GM12872 (cell line): ENCODE data around the gene STEEP1.

Experiments used
- TF ChIP-seq, protein P1 (sequence below): IDR thresholded peaks from 3 replicates; pipeline ENCODE4 v1.5.1; 2011; ENCODE audit warnings: low read depth, mild to moderate bottlenecking, low read length, moderate library complexity; ENCODE audit not compliant: insufficient read depth

Gene STEEP1

DNA sequence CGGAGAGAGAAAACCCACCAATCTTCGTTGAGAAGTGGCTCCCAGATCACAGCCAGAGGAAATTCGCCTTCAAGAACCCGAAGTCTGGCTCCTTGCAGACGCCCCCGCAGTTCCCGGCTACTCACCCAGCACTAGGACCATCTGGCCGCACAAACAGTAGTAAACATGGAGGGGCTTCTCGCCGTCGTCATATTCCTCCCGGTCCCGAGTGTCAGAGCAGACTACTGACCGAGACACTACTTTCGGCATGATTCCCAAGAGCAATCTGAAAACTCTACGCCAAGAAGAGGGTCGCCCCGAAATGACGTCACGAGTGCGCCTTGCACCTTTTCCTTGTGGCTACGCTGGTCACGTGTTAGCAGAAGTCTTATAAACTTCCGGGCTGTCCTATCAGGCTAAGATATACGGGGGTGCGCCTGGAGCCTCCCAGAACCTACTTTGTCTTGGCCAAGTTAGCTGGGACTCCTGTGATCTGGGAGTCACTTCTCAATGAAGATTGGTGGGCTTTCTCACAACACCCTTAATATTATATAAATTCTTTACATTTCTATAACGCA lies at the start of gene STEEP1:
Gene STEEP1, minus strand, starts transcription at position 303 of the 557 bp plus-strand sequence. Its CDS starts 54 bp downstream, at position 249.
- TF ChIP-seq, protein P1, sequence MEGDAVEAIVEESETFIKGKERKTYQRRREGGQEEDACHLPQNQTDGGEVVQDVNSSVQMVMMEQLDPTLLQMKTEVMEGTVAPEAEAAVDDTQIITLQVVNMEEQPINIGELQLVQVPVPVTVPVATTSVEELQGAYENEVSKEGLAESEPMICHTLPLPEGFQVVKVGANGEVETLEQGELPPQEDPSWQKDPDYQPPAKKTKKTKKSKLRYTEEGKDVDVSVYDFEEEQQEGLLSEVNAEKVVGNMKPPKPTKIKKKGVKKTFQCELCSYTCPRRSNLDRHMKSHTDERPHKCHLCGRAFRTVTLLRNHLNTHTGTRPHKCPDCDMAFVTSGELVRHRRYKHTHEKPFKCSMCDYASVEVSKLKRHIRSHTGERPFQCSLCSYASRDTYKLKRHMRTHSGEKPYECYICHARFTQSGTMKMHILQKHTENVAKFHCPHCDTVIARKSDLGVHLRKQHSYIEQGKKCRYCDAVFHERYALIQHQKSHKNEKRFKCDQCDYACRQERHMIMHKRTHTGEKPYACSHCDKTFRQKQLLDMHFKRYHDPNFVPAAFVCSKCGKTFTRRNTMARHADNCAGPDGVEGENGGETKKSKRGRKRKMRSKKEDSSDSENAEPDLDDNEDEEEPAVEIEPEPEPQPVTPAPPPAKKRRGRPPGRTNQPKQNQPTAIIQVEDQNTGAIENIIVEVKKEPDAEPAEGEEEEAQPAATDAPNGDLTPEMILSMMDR = no peak

DNA sequence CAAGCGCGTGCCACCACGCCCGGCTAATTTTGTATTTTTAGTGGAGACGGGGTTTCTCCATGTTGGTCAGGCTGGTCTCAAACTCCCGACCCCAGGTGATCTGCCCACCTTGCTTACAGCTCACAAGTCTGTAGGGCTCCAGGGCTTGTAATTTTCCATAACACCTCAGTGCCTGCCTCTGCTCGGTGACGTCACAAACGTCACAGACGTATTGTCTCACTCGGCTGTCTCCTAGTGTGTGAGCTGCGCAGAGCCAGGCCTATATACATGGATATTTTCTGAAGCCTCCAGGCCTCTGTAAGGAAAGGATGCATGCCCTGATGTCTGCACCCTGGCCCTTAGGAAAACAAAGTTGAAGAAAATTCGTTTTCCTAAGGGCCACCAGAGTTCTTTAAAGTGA lies 49.6 kb upstream of the STEEP1 start:
- TF ChIP-seq, protein P1 = no peak

DNA sequence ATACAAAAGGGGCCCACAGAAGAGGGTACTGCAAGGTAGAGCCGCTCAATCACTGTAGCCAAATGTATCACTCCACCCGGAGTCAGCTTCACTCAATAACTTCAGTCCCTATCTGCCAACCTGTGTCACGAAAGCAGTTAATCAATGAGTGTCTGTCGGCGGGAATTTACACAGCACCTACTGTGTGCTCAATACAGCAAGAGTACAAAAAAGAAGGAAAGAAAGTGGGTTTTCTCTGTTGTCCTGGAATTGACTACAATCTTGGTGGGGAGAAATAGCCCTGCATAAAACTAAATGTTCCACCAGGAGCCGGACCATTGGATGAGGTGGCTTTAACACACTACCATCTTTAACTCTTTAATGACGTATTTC lies 41.8 kb upstream of the STEEP1 start:
- TF ChIP-seq, protein P1 = no peak

DNA sequence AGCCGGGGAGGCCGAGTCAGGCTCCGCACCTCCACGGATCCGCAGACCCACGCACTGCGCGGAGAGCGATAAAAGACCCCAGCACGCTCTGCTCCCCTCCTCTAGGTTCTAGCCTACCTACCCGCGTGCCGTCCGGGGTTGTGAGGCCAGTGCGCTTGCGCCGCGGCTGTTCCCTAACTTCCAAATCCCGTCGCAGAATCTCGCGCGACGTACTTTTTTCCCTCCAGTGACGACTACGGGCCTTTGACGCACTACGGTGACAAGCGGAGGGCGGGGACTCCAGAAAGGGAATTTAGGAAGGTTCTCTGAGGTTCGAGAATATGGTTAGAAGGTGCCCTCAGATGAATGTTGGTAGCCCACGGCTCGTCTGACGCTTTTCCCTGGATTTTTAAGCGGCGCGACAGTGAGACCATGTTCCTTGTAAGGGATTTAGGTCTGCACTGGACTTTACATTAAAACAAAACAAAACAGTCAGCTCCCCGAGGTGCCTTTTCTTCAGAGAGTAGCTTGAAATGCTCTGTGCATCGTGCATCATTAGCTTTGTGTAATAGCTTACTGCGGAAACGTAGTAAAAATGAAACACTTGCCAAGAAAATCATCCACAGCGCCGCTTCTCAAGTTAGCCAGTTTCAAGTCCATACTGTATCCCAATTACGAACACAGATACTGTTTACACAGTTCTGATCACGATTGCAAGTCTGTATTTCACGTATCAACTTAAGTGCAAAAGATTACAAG lies 41.2 kb upstream of the STEEP1 start, which contains the start of gene NKRF:
Gene NKRF, minus strand, starts transcription at position 145 of the 738 bp plus-strand sequence.
- TF ChIP-seq, protein P1 = no peak

DNA sequence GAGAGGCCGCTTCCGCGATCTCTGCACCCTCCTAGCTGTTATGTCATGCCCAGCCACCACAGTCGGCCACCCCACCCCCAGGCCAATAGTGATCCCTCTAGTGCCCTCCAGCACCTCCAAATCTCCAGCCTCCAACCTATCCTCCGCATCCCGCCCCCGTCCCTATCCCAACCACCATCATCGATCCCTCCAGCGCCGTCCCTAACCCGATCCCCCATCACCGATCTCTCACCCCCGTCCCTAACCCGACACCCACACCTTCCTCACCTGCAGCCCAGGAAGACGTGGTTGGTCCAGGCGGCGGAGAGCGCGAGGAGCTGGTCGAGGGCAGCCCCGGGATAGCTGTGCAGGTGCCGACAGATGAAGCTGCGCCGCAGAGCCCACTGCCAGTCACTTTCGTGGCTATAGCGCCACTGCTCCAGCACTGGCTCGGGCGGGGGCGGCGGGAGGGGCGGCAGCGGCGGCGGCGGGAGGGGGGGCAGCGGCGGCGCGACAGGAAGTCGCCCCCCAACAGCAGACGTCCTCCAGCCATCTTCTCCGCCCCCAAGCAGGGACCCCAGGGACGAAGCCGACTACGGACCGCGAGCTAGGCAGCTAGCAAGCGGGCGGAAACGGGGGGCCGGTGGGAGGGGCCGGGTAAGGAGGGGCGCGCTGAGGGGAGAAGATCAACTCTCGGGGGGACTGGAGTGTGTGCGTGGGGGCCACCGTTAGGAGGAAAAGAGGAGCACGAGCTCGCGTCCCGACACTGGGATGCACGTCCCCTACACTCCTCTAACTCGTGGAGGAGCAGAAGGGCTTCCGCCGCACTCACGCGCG lies 40.5 kb upstream of the STEEP1 start:
- TF ChIP-seq, protein P1 = no peak

DNA sequence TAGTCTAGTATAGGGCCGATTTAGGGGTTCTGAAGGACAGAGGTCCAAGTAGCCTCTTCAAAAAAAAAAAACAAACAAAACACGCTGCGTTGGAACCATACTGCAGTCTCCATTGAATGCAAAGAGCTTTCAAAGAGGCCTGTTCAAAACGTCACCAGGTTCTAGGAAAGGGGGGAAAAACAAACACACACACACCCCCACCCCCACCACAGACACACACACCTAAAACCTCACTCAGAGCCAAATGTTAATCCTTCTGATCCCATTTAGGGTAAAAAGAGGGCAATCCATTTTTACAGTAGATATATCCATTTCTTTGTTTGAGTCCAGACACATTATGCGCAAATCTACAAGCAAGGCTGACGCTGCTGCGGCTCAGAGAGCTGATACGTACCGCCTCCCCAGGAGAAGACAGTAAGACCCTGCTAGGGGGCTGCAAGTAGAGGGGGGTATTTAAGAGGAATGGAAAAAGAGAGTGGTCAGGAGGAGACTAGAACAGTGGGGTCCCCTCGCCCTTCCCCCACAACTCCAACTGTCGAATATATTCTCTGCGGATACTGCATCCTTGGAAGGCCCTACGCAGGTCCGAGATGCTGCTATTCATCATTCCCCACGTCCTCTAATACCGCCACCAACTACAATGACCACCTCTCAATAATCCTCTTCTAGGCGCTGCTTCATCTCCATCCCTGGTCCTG lies 39.7 kb upstream of the STEEP1 start:
- TF ChIP-seq, protein P1 = no peak
